Transverse colon (tissue), 4 donors: ENCODE data around the gene ANO9. TPM values are rescaled to one million over a fixed set of nuclear protein-coding genes. Genes with fewer than 3 reads are reported as not detected.

Experiments used
- DNase-seq: peaks from one replicate; pipeline ENCODE4 v3.0.0-alpha.2; 2019
- H3K27ac ChIP-seq, 4 donors: fragments of 200-600 bp; sonication (generic); 2 replicates each; pipeline ENCODE4 v1.5.1; 2016 to 2018; ENCODE audit warnings: inconsistent platforms in 4 of 4
- H3K27me3 ChIP-seq: fragments of 200-600 bp; sonication (generic); 2 replicates; pipeline ENCODE4 v1.5.1; 2017; ENCODE audit warnings: inconsistent platforms
- H3K36me3 ChIP-seq, 4 donors: fragments of 200-600 bp; sonication (generic); 2 replicates each; pipeline ENCODE4 v1.5.1; 2017 to 2019; ENCODE audit warnings: inconsistent platforms in 4 of 4
- H3K4me1 ChIP-seq, 4 donors: fragments of 200-600 bp; sonication (generic); 2 replicates each; pipeline ENCODE4 v1.5.1; 2017 to 2020; ENCODE audit warnings: inconsistent platforms in 4 of 4
- H3K4me3 ChIP-seq, 4 donors: fragments of 200-600 bp; sonication (generic); 1 replicate in 1 of 4; 2 replicates in 3 of 4; pipeline versions ENCODE4 v1.5.1 to v1.6.1; 2017 to 2019; ENCODE audit warnings: inconsistent platforms in 4 of 4
- H3K9me3 ChIP-seq, 2 donors: fragments of 200-600 bp; sonication (generic); 2 replicates each; pipeline ENCODE4 v1.5.1; 2017 to 2019; ENCODE audit warnings: inconsistent platforms in 2 of 2
- CTCF ChIP-seq, 5 experiments: fragments of 200-600 bp in 3 of 5; fragments of 450-650 bp in 2 of 5; sonication (generic) in 3 of 5; IDR thresholded peaks; 1 replicate in 2 of 5; 2 replicates in 3 of 5; pipeline ENCODE4 v1.5.1; 2016 to 2017; ENCODE audit warnings: antibody characterized with exemption in 5 of 5, inconsistent platforms in 3 of 5, mild to moderate bottlenecking in 2 of 5, moderate library complexity in 1 of 5
- EP300 ChIP-seq: sonication (generic); formaldehyde crosslinking; IDR thresholded peaks from one replicate; pipeline ENCODE4 v1.6.1; 2017; ENCODE audit warnings: antibody characterized with exemption, low read depth
- POLR2A ChIP-seq: fragments of 450-650 bp; IDR thresholded peaks from one replicate; pipeline ENCODE4 v1.6.1; 2016; ENCODE audit warnings: antibody characterized with exemption, mild to moderate bottlenecking, moderate library complexity
- POLR2AphosphoS5 ChIP-seq, 3 donors: sonication (generic); formaldehyde crosslinking; IDR thresholded peaks; one replicate each; pipeline ENCODE4 v1.6.1; 2016; ENCODE audit warnings: antibody characterized with exemption in 3 of 3
- WGBS, 2 donors: methylation state at CpG; one replicate each; pipeline ENCODE4 v1.1.5; 2018; ENCODE audit warnings: low coverage in 1 of 2; 5-methylcytosine and 5-hydroxymethylcytosine counted together
- in situ Hi-C, 4 donors: fragments of 200-750 bp; cut with MboI; loops; one replicate each; pipeline versions ENCODE4 v1.15.0 to v1.15.1; 2017; ENCODE audit warnings: low sequenced_read_pairs in 3 of 4, low pct_ligation_motif_present in 1 of 4, low pct_unique_long_range_greater_than_20kb in 1 of 4
- intact Hi-C: fragments of 100-400 bp; cut with DNase I; formaldehyde crosslinking; loops from one replicate; pipeline ENCODE4 v1.15.1; 2023; ENCODE audit warnings: low total_unique reads
- total RNA-seq, 4 donors: library from RNA; depleted of rRNA; stranded (reverse); fragments of >200 nt; gene quantifications; one replicate each; pipeline ENCODE4 v1.1.0, GENCODE V29; 2016

The ANO9 gene
- total RNA-seq = 100 to 1,000 TPM; 117 to 490 (median 296) TPM

- Histone ChIP-seq H3K27ac (peak within 1 kb of the TSS; percentile 75 to 86 (median 82)), H3K4me3 (peak within 1 kb of the TSS; percentile 36 to 62 (median 52)), H3K4me1 (peaks cover 9 to 51% (median 38%) of the 10 kb centered on the region in 4 donors), H3K9me3 (no peaks in the 10 kb centered on the region), H3K27me3 (peaks cover 20% of the 10 kb centered on the region), H3K36me3 (no peaks in the 10 kb centered on the region)
- peak; percentile 87 for DNase-seq
- in situ Hi-C loops = no loop called here
- no peak for TF ChIP-seq CTCF (IDR thresholded peaks at IDR 0.05)
- TF ChIP-seq POLR2A = peak; percentile 57
- TF ChIP-seq POLR2AphosphoS5 (IDR thresholded peaks at IDR 0.05) = peak; percentile 37 to 73 (median 52)
- no peak for TF ChIP-seq EP300
- intact Hi-C loops = loop anchor here (10.0 kb wide), 1 partner anchor 67 kb away; no protein-coding TSS in a partner anchor
- 14% methylated on average over 30 of the region's 35 CpGs; no CpG with 5 or more reads in 1 of the 2 donors for WGBS, 2 donors
Observed at GRCh38 chr11:441418-442274, at the start of gene ANO9. Gene ANO9, minus strand, starts transcription at chr11:442011. Its CDS starts 85 bp downstream, at chr11:441926.

GRCh38 chr11:491358-491757 lies 49.5 kb upstream of the ANO9 start:
- H3K27me3 ChIP-seq = no peaks in the 10 kb centered on the region
- DNase-seq = no peak
- WGBS, 2 donors = 92 to 100% methylated on average over 1 to 6 of the region's 7 CpGs
- H3K4me1 ChIP-seq = peaks cover 0 to 5% (median 3%) of the 10 kb centered on the region in 4 donors
- no peak overlapping the region for H3K4me3 ChIP-seq
- H3K36me3 ChIP-seq = peaks cover 0 to 5% (median 2%) of the 10 kb centered on the region in 4 donors
- in situ Hi-C loops (no loop called here), intact Hi-C loops (no loop called here)
- no peak overlapping the region for H3K27ac ChIP-seq
- TF ChIP-seq CTCF (IDR thresholded peaks at IDR 0.05) (no peak), EP300 (no peak), POLR2A (no peak), POLR2AphosphoS5 (IDR thresholded peaks at IDR 0.05) (no peak)
- H3K9me3 ChIP-seq = no peaks in the 10 kb centered on the region

DNA sequence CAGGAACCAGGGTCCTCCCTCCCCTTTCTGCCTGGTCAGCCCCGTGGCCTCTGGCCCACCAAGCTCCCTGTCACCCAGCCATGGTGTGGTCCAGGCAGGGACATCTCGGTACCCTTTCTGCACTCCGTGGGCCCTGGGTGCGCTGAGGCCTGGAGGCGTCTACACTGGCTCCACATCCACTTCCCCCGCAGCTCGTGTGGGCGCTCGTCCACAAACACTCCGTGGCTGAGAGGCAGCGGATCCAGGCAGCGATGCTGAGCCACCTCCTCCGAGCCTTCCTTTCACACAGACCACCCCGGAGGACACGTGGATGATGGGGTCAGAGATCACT lies 49.1 kb upstream of the ANO9 start:
- in situ Hi-C loops = no loop called here
- no peak for DNase-seq
- Histone ChIP-seq H3K4me3 (no peak overlapping the region), H3K36me3 (peaks cover 0 to 5% (median 2%) of the 10 kb centered on the region in 4 donors), H3K27ac (no peak overlapping the region), H3K4me1 (peaks cover 0 to 5% (median 4%) of the 10 kb centered on the region in 4 donors), H3K27me3 (no peaks in the 10 kb centered on the region), H3K9me3 (no peaks in the 10 kb centered on the region)
- intact Hi-C loops = no loop called here
- no peak for TF ChIP-seq POLR2AphosphoS5 (IDR thresholded peaks at IDR 0.05)
- no peak for TF ChIP-seq POLR2A
- no peak for TF ChIP-seq EP300
- TF ChIP-seq CTCF (IDR thresholded peaks at IDR 0.05) = no peak
- 88% methylated on average over 15 of the region's 15 CpGs; no CpG with 5 or more reads in 1 of the 2 donors for WGBS, 2 donors

GRCh38 chr11:490186-490929 lies 48.5 kb upstream of the ANO9 start:
- no peaks in the 10 kb centered on the region for H3K9me3 ChIP-seq
- WGBS, 2 donors = 92% methylated on average over 31 of the region's 38 CpGs; no CpG with 5 or more reads in 1 of the 2 donors
- in situ Hi-C loops (no loop called here), intact Hi-C loops (no loop called here)
- H3K4me3 ChIP-seq = no peak overlapping the region
- peaks cover 0 to 5% (median 4%) of the 10 kb centered on the region in 4 donors for H3K4me1 ChIP-seq
- no peak overlapping the region for H3K27ac ChIP-seq
- TF ChIP-seq POLR2AphosphoS5 (IDR thresholded peaks at IDR 0.05) (no peak), POLR2A (no peak), CTCF (IDR thresholded peaks at IDR 0.05) (no peak), EP300 (no peak)
- H3K27me3 ChIP-seq = no peaks in the 10 kb centered on the region
- DNase-seq = no peak
- H3K36me3 ChIP-seq = peaks cover 0 to 4% (median under 1%) of the 10 kb centered on the region in 4 donors
